ENCODE measurements around the gene VASN. TPM values are rescaled to one million over a fixed set of nuclear protein-coding genes. Genes with fewer than 3 reads are reported as not detected.

VASN gene
- total and polyA plus RNA-seq, 7 donors = 2.0 to 3.8 (median 3.3) TPM

- Histone ChIP-seq H3K36me3 (ENCODE audit: insufficient read depth in 1 of 2, low read depth in 1 of 2) (peaks cover 0 to 33% of the 10 kb centered on the region in 2 donors), H3K27me3 (ENCODE audit: insufficient read depth in 3 of 3, low read length in 2 of 3) (no peaks in the 10 kb centered on the region), H3K4me1 (no peaks in the 10 kb centered on the region), H3K9me3 (no peaks in the 10 kb centered on the region), H3K27ac (no peak overlapping the region), H3K4me3 (no peak overlapping the region)
- intact Hi-C loops (cut with DNase I) = loop anchor here (1.0 kb wide), 1 partner anchor 42 kb away; no protein-coding TSS in a partner anchor
- TF ChIP-seq CTCF (IDR thresholded peaks at IDR 0.05) = no peak
- WGBS, 3 donors = 91 to 96% (median 91%) methylated on average over 3 of the region's 3 CpGs
- DNase-seq = no peak
- ATAC-seq = no peak
Observed at GRCh38 chr16:4359914-4360313, 11.7 kb upstream of the VASN start.

- ATAC-seq (no peak), DNase-seq (no peak)
- no peaks in the 10 kb centered on the region for H3K4me1 ChIP-seq
- no peak overlapping the region for H3K27ac ChIP-seq
- no peaks in the 10 kb centered on the region for H3K9me3 ChIP-seq
- TF ChIP-seq CTCF (IDR thresholded peaks at IDR 0.05) = no peak
- 93 to 94% (median 94%) methylated on average over 6 to 10 of the region's 11 CpGs for WGBS, 3 donors
- no peak overlapping the region for H3K4me3 ChIP-seq
- peaks cover 0 to 33% of the 10 kb centered on the region in 2 donors for H3K36me3 ChIP-seq (ENCODE audit: insufficient read depth in 1 of 2, low read depth in 1 of 2)
- no peaks in the 10 kb centered on the region for H3K27me3 ChIP-seq (ENCODE audit: insufficient read depth in 3 of 3, low read length in 2 of 3)
- intact Hi-C loops (cut with DNase I) = no loop called here
Observed at GRCh38 chr16:4360538-4361021, 11.1 kb upstream of the VASN start.

- ATAC-seq (no peak), DNase-seq (no peak)
- no peaks in the 10 kb centered on the region for H3K9me3 ChIP-seq
- intact Hi-C loops (cut with DNase I) = no loop called here
- no peak overlapping the region for H3K4me3 ChIP-seq
- no peak for TF ChIP-seq CTCF (IDR thresholded peaks at IDR 0.05)
- H3K27me3 ChIP-seq (ENCODE audit: insufficient read depth in 3 of 3, low read length in 2 of 3) = no peaks in the 10 kb centered on the region
- H3K36me3 ChIP-seq (ENCODE audit: insufficient read depth in 1 of 2, low read depth in 1 of 2) = peaks cover 0 to 33% of the 10 kb centered on the region in 2 donors
- no peaks in the 10 kb centered on the region for H3K4me1 ChIP-seq
- 92 to 96% (median 95%) methylated on average over 25 to 28 of the region's 28 CpGs for WGBS, 3 donors
- no peak overlapping the region for H3K27ac ChIP-seq
Observed at GRCh38 chr16:4361033-4361943, 10.4 kb upstream of the VASN start.

GRCh38 chr16:4361944-4362311 is 9.7 kb upstream of the VASN start:
- TF ChIP-seq CTCF (IDR thresholded peaks at IDR 0.05) = no peak
- no peaks in the 10 kb centered on the region for H3K4me1 ChIP-seq
- no peaks in the 10 kb centered on the region for H3K27me3 ChIP-seq (ENCODE audit: insufficient read depth in 3 of 3, low read length in 2 of 3)
- no peaks in the 10 kb centered on the region for H3K9me3 ChIP-seq
- H3K4me3 ChIP-seq = no peak overlapping the region
- ATAC-seq (no peak), DNase-seq (no peak)
- H3K27ac ChIP-seq = no peak overlapping the region
- H3K36me3 ChIP-seq (ENCODE audit: insufficient read depth in 1 of 2, low read depth in 1 of 2) = peaks cover 0 to 33% of the 10 kb centered on the region in 2 donors
- intact Hi-C loops (cut with DNase I) = no loop called here
- 90 to 92% (median 90%) methylated on average over 12 of the region's 12 CpGs for WGBS, 3 donors
